H9 (cell line): ENCODE data around the gene AP3S1. TPM values are rescaled to one million over a fixed set of nuclear protein-coding genes. Genes with fewer than 3 reads are reported as not detected.

Experiments
- DNase-seq: peaks from one replicate; pipeline ENCODE4 v3.0.0-alpha.2; 2017
- H2AFZ ChIP-seq: one replicate; pipeline ENCODE4 v1.6.1; 2013; ENCODE audit warnings: mild to moderate bottlenecking, low read length, control low read depth, moderate library complexity
- H2AK5ac ChIP-seq: 2 replicates; pipeline ENCODE4 v1.6.1; 2013; ENCODE audit warnings: low read length, control low read depth, mixed read lengths; ENCODE audit not compliant: insufficient read length
- H2BK120ac ChIP-seq: one replicate; pipeline ENCODE4 v1.6.1; 2013; ENCODE audit warnings: low read depth, mild to moderate bottlenecking, low read length, control low read depth, inconsistent platforms; ENCODE audit not compliant: poor library complexity, severe bottlenecking
- H2BK12ac ChIP-seq: 2 replicates; pipeline ENCODE4 v1.6.1; 2013; ENCODE audit warnings: low read length, control low read depth, mixed read lengths, low read depth; ENCODE audit not compliant: insufficient read length
- H2BK15ac ChIP-seq: 2 replicates; pipeline ENCODE4 v1.6.1; 2013; ENCODE audit warnings: low read depth, low read length, control low read depth
- H2BK20ac ChIP-seq: one replicate; pipeline ENCODE4 v1.6.1; 2013; ENCODE audit warnings: low read depth, mild to moderate bottlenecking, low read length, control low read depth, inconsistent platforms; ENCODE audit not compliant: poor library complexity, severe bottlenecking
- H2BK5ac ChIP-seq: 2 replicates; pipeline ENCODE4 v1.6.1; 2013; ENCODE audit warnings: low read length, control low read depth, mixed read lengths; ENCODE audit not compliant: insufficient read length
- H3K14ac ChIP-seq: 2 replicates; pipeline ENCODE4 v1.6.1; 2013; ENCODE audit warnings: low read length, control low read depth; ENCODE audit not compliant: insufficient read depth
- H3K18ac ChIP-seq: 2 replicates; pipeline ENCODE4 v1.6.1; 2013; ENCODE audit warnings: low read depth, mild to moderate bottlenecking, mixed read lengths, low read length, control low read depth; ENCODE audit not compliant: insufficient read length
- H3K23ac ChIP-seq: 2 replicates; pipeline ENCODE4 v1.6.1; 2013; ENCODE audit warnings: low read length, control low read depth, mixed read lengths, low read depth; ENCODE audit not compliant: insufficient read length
- H3K23me2 ChIP-seq: 2 replicates; pipeline ENCODE4 v1.6.1; 2013; ENCODE audit warnings: low read depth, mild to moderate bottlenecking, mixed read lengths, low read length, control low read depth; ENCODE audit not compliant: insufficient read length, poor library complexity, severe bottlenecking
- H3K27ac ChIP-seq: 2 replicates; pipeline ENCODE4 v1.5.1; 2013; ENCODE audit warnings: low read length, control low read depth, mixed read lengths, low read depth; ENCODE audit not compliant: insufficient read length
- H3K27me3 ChIP-seq: 2 replicates; pipeline ENCODE4 v1.6.1; 2013; ENCODE audit warnings: low read length, control low read depth, inconsistent platforms; ENCODE audit not compliant: insufficient read depth
- H3K4ac ChIP-seq: 2 replicates; pipeline ENCODE4 v1.6.1; 2013; ENCODE audit warnings: low read depth, mild to moderate bottlenecking, control low read depth, inconsistent platforms, low read length, moderate library complexity
- H3K4me1 ChIP-seq: 2 replicates; pipeline ENCODE4 v1.6.1; 2013; ENCODE audit warnings: low read length, control low read depth, inconsistent platforms; ENCODE audit not compliant: insufficient read depth
- H3K4me2 ChIP-seq: 2 replicates; pipeline ENCODE4 v1.6.1; 2013; ENCODE audit warnings: low read length, control low read depth, mixed read lengths; ENCODE audit not compliant: insufficient read length, insufficient read depth
- H3K56ac ChIP-seq: 2 replicates; pipeline ENCODE4 v1.6.1; 2013; ENCODE audit warnings: low read depth, mild to moderate bottlenecking, mixed read lengths, low read length, control low read depth; ENCODE audit not compliant: insufficient read length
- H3K79me1 ChIP-seq: 2 replicates; pipeline ENCODE4 v1.6.1; 2013; ENCODE audit warnings: low read depth, mild to moderate bottlenecking, moderate library complexity, low read length, control low read depth, inconsistent platforms; ENCODE audit not compliant: insufficient read depth, poor library complexity, severe bottlenecking
- H3K79me2 ChIP-seq: 2 replicates; pipeline ENCODE4 v1.6.1; 2013; ENCODE audit warnings: low read length, control low read depth, inconsistent platforms; ENCODE audit not compliant: insufficient read depth
- H3K9ac ChIP-seq: 2 replicates; pipeline ENCODE4 v1.6.1; 2013; ENCODE audit warnings: low read length, control low read depth, mixed read lengths; ENCODE audit not compliant: insufficient read length; ENCODE audit errors: extremely low read depth
- H3K9me3 ChIP-seq: one replicate; pipeline ENCODE4 v1.6.1; 2013; ENCODE audit warnings: low read depth, low read length, inconsistent platforms; ENCODE audit not compliant: control insufficient read depth
- H3T11ph ChIP-seq: one replicate; pipeline ENCODE4 v1.6.1; 2013; ENCODE audit warnings: mild to moderate bottlenecking, low read length, control low read depth, inconsistent platforms
- H4K20me1 ChIP-seq: one replicate; pipeline ENCODE4 v1.6.1; 2013; ENCODE audit not compliant: control insufficient read depth, insufficient read length, insufficient read depth
- H4K5ac ChIP-seq: 2 replicates; pipeline ENCODE4 v1.6.1; 2013; ENCODE audit warnings: low read depth, mild to moderate bottlenecking, mixed read lengths, low read length, control low read depth; ENCODE audit not compliant: insufficient read length
- H4K8ac ChIP-seq: replicated peaks from 2 replicates; pipeline ENCODE4 v1.6.1; 2013; ENCODE audit warnings: low read length, control low read depth, mixed read lengths, low read depth; ENCODE audit not compliant: insufficient read length
- H4K91ac ChIP-seq: 2 replicates; pipeline ENCODE4 v1.6.1; 2013; ENCODE audit warnings: low read depth, mild to moderate bottlenecking, moderate library complexity, mixed read lengths, low read length, control low read depth; ENCODE audit not compliant: insufficient read length
- H3K27ac Mint-ChIP-seq, 3 experiments: 2 replicates in 2 of 3; 3 replicates in 1 of 3; pipeline ENCODE4 v1.8.0; 2020 to 2021; ENCODE audit warnings: mixed read lengths in 3 of 3, mild to moderate bottlenecking in 1 of 3, moderate library complexity in 1 of 3
- H3K27me3 Mint-ChIP-seq: 2 replicates; pipeline ENCODE4 v1.8.0; 2021; ENCODE audit warnings: low read depth, mild to moderate bottlenecking, moderate library complexity, mixed read lengths
- H3K36me3 Mint-ChIP-seq, 3 experiments: 2 replicates in 2 of 3; 3 replicates in 1 of 3; pipeline ENCODE4 v1.8.0; 2020 to 2021; ENCODE audit warnings: low read depth in 3 of 3, mixed read lengths in 3 of 3; ENCODE audit not compliant: insufficient read depth in 1 of 3
- H3K4me1 Mint-ChIP-seq, 2 experiments: 2 replicates each; pipeline ENCODE4 v1.8.0; 2020; ENCODE audit warnings: mixed read lengths in 2 of 2
- H3K4me3 Mint-ChIP-seq, 2 experiments: 2 replicates in 1 of 2; 3 replicates in 1 of 2; pipeline ENCODE4 v1.8.0; 2020 to 2021; ENCODE audit warnings: mild to moderate bottlenecking in 2 of 2, mixed read lengths in 2 of 2, moderate library complexity in 1 of 2
- H3K9me3 Mint-ChIP-seq, 2 experiments: 2 replicates in 1 of 2; 3 replicates in 1 of 2; pipeline ENCODE4 v1.8.0; 2020; ENCODE audit warnings: mild to moderate bottlenecking in 2 of 2, mixed read lengths in 2 of 2, moderate library complexity in 1 of 2
- total RNA-seq: library from RNA; stranded (reverse); gene quantifications from 2 replicates; pipeline ENCODE4 v1.2.1, GENCODE V29; 2021
- TF ChIP-seq, protein P1 (sequence below): fragments of 200-600 bp; sonication (generic); conservative IDR thresholded peaks from 3 replicates; pipeline ENCODE4 v1.8.0; 2021; ENCODE audit warnings: antibody characterized with exemption, mild to moderate bottlenecking

The AP3S1 gene
- total RNA-seq, 1 experiment from 2014 or later, result 78.4 TPM

DNA sequence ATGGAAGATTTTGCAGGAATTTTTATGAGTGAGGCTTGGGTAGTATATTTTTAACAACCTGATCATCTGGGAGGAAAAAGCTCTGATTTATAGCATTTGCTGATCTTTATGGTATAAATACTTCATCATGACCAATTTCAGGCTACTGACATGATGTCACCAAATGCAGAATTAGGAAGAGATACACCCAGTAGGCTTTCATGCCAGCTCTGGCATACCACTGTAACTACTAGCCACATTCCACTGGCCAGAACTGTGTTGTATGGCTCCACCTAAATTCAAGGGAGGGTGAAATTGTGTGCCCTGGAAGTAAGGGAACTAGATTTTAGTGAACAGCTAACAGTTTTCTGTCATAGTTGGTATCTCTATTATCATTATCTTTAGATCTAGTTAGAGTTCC is 17.6 kb downstream of the AP3S1 start:
- Mint-ChIP-seq H3K4me3 (no peak overlapping the region), H3K27ac (no peak overlapping the region), H3K9me3 (peaks cover 0 to 2% of the 10 kb centered on the region in 2 experiments; a peak in 2 of 5 replicates), H3K27me3 (no peaks in the 10 kb centered on the region), H3K4me1 (peaks cover 25 to 34% of the 10 kb centered on the region in 2 experiments), H3K36me3 (peaks cover 0 to 9% (median 0%) of the 10 kb centered on the region in 3 experiments; a peak in 3 of 7 replicates)
- no peaks in the 10 kb centered on the region for H3K23me2 ChIP-seq
- H2AFZ ChIP-seq, result no peak overlapping the region
- no peak overlapping the region for H2AK5ac ChIP-seq
- H2BK120ac ChIP-seq, result no peak overlapping the region
- peaks cover 3% of the 10 kb centered on the region for H3K79me1 ChIP-seq
- no peak overlapping the region for H4K5ac ChIP-seq
- H4K8ac ChIP-seq, result no peak overlapping the region
- H4K20me1 ChIP-seq, result no peaks in the 10 kb centered on the region
- no peak overlapping the region for H3K4ac ChIP-seq
- no peak overlapping the region for H3K9ac ChIP-seq
- H3K79me2 ChIP-seq, result peaks cover 2% of the 10 kb centered on the region; the same call in 1 of the 2 replicates
- H2BK15ac ChIP-seq, result no peak overlapping the region
- no peak overlapping the region for H3K27ac ChIP-seq
- H3K18ac ChIP-seq, result no peak overlapping the region
- H3K14ac ChIP-seq, result no peak overlapping the region
- H3K56ac ChIP-seq, result no peak overlapping the region
- no peak overlapping the region for H4K91ac ChIP-seq
- H3K9me3 ChIP-seq, result no peaks in the 10 kb centered on the region
- H3K4me2 ChIP-seq, result no peak overlapping the region
- no peak overlapping the region for H2BK5ac ChIP-seq
- no peak overlapping the region for H2BK12ac ChIP-seq
- no peak overlapping the region for H3T11ph ChIP-seq
- H2BK20ac ChIP-seq, result no peak overlapping the region
- no peaks in the 10 kb centered on the region for H3K27me3 ChIP-seq
- H3K4me1 ChIP-seq, result 0 out of 2 replicates have a peak, but pooled peaks cover under 1% of the 10 kb centered on the region
- H3K23ac ChIP-seq, result no peak overlapping the region
- DNase-seq, result no peak
- TF ChIP-seq, protein P1, sequence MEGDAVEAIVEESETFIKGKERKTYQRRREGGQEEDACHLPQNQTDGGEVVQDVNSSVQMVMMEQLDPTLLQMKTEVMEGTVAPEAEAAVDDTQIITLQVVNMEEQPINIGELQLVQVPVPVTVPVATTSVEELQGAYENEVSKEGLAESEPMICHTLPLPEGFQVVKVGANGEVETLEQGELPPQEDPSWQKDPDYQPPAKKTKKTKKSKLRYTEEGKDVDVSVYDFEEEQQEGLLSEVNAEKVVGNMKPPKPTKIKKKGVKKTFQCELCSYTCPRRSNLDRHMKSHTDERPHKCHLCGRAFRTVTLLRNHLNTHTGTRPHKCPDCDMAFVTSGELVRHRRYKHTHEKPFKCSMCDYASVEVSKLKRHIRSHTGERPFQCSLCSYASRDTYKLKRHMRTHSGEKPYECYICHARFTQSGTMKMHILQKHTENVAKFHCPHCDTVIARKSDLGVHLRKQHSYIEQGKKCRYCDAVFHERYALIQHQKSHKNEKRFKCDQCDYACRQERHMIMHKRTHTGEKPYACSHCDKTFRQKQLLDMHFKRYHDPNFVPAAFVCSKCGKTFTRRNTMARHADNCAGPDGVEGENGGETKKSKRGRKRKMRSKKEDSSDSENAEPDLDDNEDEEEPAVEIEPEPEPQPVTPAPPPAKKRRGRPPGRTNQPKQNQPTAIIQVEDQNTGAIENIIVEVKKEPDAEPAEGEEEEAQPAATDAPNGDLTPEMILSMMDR, result no peak
